ENCODE measurements around the gene EDEM2. TPM values are rescaled to one million over a fixed set of nuclear protein-coding genes. Genes with fewer than 3 reads are reported as not detected.
"Not testable (repeated sequence)": the region's sequence is repeated elsewhere in the genome, so short reads cannot be mapped to it uniquely, and the experiment has no call there.

The EDEM2 gene
- polyA plus RNA-seq, 3 donors: 15.5 to 16.9 (median 16.3) TPM

GRCh38 chr20:35144694-35145093 lies 2.4 kb downstream of the EDEM2 start:
- DNase-seq (ENCODE audit: extremely low read depth in 1 of 11, low read depth in 9 of 11, low spot score in 4 of 11): no peak

GRCh38 chr20:35135867-35136586 lies 11.1 kb downstream of the EDEM2 start:
- DNase-seq (ENCODE audit: extremely low read depth in 1 of 11, low read depth in 9 of 11, low spot score in 4 of 11): no peak

DNA sequence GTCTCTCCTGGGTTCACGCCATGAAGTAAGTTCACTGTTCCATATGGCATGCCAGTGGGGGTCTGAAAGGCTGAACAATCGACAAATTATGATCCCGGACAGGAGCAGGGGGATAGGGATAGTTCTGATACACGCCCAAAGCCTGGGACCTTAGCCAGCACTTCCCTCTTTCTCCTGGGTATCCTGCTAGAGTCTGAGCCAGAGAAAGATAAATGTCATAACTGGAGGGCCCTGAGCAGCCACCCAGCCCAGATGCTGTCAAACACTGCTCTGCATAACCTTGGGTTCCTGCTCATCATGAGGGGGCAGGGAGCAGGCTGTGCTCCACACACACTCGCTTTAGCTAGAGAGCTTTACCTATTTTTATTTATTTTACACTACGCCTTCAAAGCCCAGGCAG lies 12.3 kb downstream of the EDEM2 start:
- no peak for DNase-seq (ENCODE audit: extremely low read depth in 1 of 11, low read depth in 9 of 11, low spot score in 4 of 11)

GRCh38 chr20:35134472-35134871 lies 12.7 kb downstream of the EDEM2 start:
- DNase-seq (ENCODE audit: extremely low read depth in 1 of 11, low read depth in 9 of 11, low spot score in 4 of 11): no peak

DNA sequence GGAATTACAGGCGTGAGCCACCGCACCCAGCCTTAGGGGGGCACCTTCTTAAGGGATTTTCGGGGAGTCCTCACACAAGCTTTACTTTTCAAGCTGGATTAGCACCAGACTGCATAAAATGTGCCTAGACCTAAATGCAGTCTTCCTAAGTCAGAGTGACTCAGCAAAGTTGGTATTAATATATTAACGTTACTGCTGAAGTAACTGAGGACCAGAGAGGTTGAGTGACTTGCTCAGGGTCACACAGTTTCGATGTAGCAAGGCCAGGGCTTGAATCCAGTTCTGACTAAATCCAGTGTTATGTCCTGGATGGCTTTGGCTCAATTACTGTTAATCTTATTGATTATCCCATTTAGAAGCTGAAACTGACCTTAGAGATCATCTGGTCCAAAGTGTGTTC lies 13.4 kb downstream of the EDEM2 start:
- DNase-seq (ENCODE audit: extremely low read depth in 1 of 11, low read depth in 9 of 11, low spot score in 4 of 11): no peak

DNA sequence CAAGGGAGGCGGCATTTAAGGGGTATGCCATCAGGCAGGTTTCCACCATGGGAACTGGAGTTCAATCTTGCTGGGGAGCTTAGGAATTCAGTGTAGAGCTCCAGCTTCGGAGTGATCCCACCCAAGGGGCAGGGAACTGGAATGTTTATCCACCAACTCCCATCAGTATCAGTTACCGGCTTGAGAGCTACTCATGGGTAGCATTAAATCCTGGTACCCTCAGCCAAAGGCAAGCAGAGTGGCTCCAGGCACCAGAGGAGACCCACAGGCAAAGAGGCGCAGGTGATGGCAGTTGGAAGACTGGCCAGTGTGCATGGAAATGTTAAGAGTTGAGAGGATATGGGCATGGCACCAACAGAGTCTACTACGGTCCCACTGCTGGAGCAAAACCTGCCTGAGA lies 14.1 kb downstream of the EDEM2 start:
- DNase-seq (ENCODE audit: extremely low read depth in 1 of 11, low read depth in 9 of 11, low spot score in 4 of 11): no peak

DNA sequence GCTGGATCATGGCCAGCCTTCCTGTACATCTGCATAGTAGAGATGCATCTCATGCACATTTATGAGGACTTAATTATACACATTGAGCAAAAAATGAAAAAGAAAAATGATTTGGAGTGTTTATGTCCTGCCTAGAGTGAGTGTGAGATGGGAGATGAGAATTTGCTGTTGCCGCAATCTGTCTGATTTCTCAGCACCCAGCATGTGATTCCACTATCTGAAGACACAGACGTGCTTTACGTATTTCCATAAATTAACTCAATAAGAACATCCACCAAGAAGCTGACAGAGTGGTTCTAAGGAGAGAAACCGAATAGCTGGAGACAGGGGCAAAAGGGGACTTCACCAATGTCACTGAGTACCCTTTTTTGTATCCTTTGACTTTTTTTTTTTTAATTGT lies 15.2 kb downstream of the EDEM2 start:
- DNase-seq (ENCODE audit: extremely low read depth in 1 of 11, low read depth in 9 of 11, low spot score in 4 of 11): no peak

DNA sequence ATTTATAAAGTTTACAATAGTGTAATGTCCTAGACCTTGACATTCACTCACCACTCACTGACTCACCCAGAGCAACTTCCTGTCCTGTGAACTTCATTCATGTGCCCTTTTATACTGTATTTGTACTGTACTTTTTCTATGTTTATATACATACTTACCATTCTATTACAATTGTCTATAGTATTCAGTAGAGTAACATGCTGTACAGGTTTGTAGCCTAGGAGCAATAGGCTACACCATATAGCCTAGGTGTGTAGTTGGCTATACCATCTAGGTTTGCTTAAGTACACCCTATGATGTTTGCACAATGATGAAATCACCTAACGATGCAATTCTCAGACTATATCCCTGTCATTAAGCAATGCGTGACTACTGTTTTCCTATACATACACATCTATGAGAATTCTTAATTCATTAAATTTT lies 17.5 kb downstream of the EDEM2 start:
- DNase-seq (ENCODE audit: extremely low read depth in 1 of 11, low read depth in 9 of 11, low spot score in 4 of 11): no peak

- DNase-seq (ENCODE audit: extremely low read depth in 1 of 11, low read depth in 9 of 11, low spot score in 4 of 11): no peak
These were observed 21.4 kb downstream of the EDEM2 start for GRCh38 chr20:35125753-35126152.

- DNase-seq (ENCODE audit: extremely low read depth in 1 of 11, low read depth in 9 of 11, low spot score in 4 of 11): no peak
These were observed 24.3 kb downstream of the EDEM2 start for GRCh38 chr20:35122756-35123405.

DNA sequence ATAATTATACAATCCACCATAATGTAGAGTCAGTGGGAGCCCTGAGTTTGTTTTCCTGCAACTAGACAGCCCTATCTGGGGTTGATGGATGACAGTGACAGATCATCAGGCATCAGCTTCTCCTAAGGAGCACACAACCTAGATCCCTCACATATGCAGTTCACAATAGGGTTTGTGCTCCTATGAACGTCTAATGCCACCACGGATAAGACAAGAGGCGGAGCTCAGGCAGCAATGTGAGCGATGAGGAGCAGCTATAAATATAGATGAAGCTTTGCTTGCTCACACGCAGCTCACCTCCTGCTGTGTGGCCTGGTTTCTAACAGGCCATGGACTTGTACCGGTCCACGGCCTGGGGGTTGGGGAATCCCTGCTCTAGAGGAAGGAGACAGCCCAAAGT lies 25.9 kb downstream of the EDEM2 start:
- no peak for DNase-seq (ENCODE audit: extremely low read depth in 1 of 11, low read depth in 9 of 11, low spot score in 4 of 11)

GRCh38 chr20:35120012-35120701 lies 27.0 kb downstream of the EDEM2 start:
- no peak for DNase-seq (ENCODE audit: extremely low read depth in 1 of 11, low read depth in 9 of 11, low spot score in 4 of 11)

GRCh38 chr20:35117629-35118028 lies 29.5 kb downstream of the EDEM2 start:
- no peak for DNase-seq (ENCODE audit: extremely low read depth in 1 of 11, low read depth in 9 of 11, low spot score in 4 of 11)

- DNase-seq (ENCODE audit: extremely low read depth in 1 of 11, low read depth in 9 of 11, low spot score in 4 of 11): no peak
These were observed 29.9 kb downstream of the EDEM2 start for GRCh38 chr20:35117196-35117595.

DNA sequence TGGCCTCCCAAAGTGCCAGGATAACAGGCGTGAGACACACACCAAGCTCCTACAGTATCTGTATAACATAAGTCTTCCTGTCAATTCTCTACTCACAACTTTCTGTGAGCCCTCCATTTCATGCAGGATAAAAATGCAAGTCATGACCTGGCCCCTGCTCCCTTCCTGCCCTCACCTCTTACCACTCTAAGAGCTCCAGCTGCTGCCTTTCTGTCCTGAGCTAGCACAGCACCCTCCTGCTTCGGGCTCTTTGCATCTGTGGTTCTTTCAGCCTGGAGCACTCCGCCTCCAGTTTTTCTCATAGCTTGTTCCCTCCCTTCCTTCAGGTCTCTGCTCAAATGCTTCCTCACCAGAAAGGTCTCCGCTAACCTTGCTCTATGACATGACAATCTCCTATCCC lies 30.9 kb downstream of the EDEM2 start:
- no peak for DNase-seq (ENCODE audit: extremely low read depth in 1 of 11, low read depth in 9 of 11, low spot score in 4 of 11)

DNA sequence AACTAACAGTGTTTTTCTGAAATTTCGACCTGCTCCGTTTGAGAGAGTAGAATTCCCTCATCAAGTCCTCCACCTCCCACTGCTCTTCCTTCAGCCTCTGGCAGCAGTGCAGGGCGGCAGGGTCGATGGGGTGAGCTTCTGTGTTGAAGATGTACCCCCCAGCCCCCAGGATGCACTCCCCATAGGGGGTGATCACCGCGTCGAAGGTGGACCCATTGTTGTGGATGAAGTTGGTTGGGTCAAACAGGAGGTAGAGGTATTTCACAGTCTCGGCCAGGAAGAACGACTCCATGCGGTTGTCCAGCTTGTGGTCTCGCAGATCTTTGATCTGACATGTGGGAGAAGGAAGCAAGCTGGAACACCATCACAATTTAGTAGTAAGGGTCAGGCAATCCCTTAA lies 31.5 kb downstream of the EDEM2 start:
- DNase-seq (ENCODE audit: extremely low read depth in 1 of 11, low read depth in 9 of 11, low spot score in 4 of 11): no peak

GRCh38 chr20:35112276-35112675 lies 34.9 kb downstream of the EDEM2 start:
- not testable (repeated sequence) for DNase-seq (ENCODE audit: extremely low read depth in 1 of 11, low read depth in 9 of 11, low spot score in 4 of 11)

- DNase-seq (ENCODE audit: extremely low read depth in 1 of 11, low read depth in 9 of 11, low spot score in 4 of 11): no peak
These were observed 35.8 kb downstream of the EDEM2 start for GRCh38 chr20:35111141-35111888.

DNA sequence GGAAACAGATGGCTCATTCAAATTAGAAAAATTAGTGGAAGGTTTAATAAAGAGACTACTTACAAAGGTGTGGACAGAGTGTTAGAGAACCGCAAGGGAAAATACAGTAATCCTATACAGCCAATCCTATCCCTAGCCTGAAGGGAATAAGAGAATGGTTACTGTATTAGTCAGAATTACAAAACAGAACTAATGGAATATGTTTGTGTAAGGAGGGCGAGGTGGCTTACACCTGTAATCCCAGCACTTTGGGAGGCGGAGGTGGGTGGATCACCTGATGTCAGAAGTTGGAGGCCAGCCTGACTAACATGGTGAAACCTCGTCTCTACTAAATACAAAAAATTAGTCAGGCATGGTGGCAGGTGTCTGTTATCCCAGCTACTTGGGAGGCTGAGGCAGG lies 38.2 kb downstream of the EDEM2 start:
- DNase-seq (ENCODE audit: extremely low read depth in 1 of 11, low read depth in 9 of 11, low spot score in 4 of 11): no peak

Measured in renal cortex interstitium (tissue), 11 donors.